Measurements from ENCODE around the gene KLHDC3.

DNA sequence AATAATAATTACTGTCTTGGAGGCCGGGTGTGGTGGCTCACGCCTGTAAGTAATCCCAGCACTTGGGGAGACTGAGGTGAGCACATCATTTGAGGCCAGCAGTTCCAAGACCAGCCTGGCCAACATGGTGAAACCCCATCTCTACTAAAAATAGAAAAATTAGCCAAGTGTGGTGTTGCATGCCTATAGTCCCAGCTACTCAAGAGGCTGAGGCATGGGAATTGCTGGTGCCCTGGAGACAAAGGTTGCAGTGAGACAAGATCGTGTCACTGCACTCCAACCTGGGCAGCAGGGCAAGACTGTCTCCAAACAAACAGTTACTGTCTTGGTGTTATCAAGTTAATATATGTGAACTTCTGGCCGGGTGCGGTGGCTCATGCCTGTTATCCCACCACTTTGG is 12.3 kb downstream of the KLHDC3 start:
- TF ChIP-seq, protein P1, sequence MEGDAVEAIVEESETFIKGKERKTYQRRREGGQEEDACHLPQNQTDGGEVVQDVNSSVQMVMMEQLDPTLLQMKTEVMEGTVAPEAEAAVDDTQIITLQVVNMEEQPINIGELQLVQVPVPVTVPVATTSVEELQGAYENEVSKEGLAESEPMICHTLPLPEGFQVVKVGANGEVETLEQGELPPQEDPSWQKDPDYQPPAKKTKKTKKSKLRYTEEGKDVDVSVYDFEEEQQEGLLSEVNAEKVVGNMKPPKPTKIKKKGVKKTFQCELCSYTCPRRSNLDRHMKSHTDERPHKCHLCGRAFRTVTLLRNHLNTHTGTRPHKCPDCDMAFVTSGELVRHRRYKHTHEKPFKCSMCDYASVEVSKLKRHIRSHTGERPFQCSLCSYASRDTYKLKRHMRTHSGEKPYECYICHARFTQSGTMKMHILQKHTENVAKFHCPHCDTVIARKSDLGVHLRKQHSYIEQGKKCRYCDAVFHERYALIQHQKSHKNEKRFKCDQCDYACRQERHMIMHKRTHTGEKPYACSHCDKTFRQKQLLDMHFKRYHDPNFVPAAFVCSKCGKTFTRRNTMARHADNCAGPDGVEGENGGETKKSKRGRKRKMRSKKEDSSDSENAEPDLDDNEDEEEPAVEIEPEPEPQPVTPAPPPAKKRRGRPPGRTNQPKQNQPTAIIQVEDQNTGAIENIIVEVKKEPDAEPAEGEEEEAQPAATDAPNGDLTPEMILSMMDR (IDR thresholded peaks at IDR 0.05), result no peak
- no peak for TF ChIP-seq POLR2A (IDR thresholded peaks at IDR 0.05)

Measured in body of pancreas (tissue), 4 donors.